ENCODE data around the gene MSANTD2. TPM values are rescaled to one million over a fixed set of nuclear protein-coding genes. Genes with fewer than 3 reads are reported as not detected.

Gene MSANTD2
- polyA plus RNA-seq, 1 of the 3 experiments (the other 2 are of a cell fraction) = 6.4 TPM

DNA sequence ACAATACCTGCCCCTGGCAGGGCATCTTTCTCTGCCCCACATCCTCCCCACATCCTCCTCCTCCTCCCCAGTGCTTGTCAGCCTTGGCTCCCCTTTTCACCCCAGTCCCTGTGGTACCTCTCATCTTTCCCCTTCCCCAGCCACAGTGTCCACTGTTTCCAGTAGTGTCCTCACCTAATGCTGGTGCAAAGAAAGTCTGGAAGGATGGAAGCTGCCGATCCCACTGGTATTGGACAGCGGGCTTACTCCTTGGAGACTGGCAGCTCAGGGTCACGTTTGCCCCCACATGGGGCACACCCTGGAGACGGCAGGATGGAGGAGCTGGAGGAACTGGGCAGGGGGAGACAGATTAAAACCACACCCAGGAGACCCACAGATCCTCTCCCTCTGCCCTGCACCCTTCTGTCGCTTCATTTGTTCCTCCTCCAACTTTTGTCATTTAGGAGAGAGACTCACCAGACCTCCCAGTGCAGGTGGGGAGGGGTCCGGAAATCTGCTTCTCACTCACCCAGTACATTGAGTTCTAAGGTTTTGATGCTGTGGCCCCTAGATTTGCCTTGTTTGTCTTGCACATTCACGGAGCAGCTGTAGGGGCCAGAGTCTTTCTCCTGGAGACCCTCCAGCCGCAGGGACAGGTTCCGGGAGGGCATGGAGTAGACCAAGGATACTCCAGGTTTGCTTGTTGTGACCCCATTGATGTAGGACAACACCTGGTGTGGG lies 44.0 kb downstream of the MSANTD2 start:
- H2AFZ ChIP-seq (ENCODE audit: low read depth) = no peak overlapping the region
- DNase-seq = peak; percentile 7

DNA sequence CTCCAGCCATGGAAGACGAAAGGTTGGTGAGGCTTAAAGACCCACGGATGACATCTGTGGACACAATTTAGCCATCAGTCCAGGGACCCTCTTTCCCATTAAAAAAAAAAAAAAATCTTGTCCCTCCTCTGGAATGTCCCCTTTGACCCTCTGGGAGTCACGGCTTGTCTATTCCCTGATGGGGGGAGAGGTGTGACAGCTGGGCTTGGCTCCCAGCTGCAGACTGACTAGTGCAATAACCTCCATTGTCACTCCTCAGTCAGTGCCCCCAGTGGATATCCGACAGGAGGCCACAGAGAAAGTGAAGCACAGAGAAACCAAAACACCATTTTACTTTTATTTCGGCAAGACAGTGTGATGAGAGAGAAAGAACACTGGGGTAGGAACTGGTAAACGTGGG lies 45.5 kb downstream of the MSANTD2 start:
- no peak overlapping the region for H3K4me3 ChIP-seq (ENCODE audit: low read depth in 2 of 2, low read length in 1 of 2)
- H3K79me2 ChIP-seq (ENCODE audit: insufficient read depth) = no peaks in the 10 kb centered on the region
- peaks cover 6% of the 10 kb centered on the region for H3F3A ChIP-seq (replicated peaks; ENCODE audit: insufficient read depth)
- no peaks in the 10 kb centered on the region for H3K9me3 ChIP-seq
- H3K4me1 ChIP-seq (ENCODE audit: control insufficient read depth in 1 of 2, insufficient read depth in 2 of 2, low read depth in 1 of 2, low read length in 1 of 2) = no peaks in the 10 kb centered on the region; a peak in 1 of 4 replicates
- H3K9ac ChIP-seq = no peak overlapping the region
- no peaks in the 10 kb centered on the region for H3K9me2 ChIP-seq
- DNase-seq = peak; percentile 5
- 90% methylated on average over 6 of the region's 6 CpGs for WGBS (ENCODE audit: low lambda C conversion rate)
- TF ChIP-seq RXRA (IDR thresholded peaks at IDR 0.05; ENCODE audit: borderline replicate concordance, low read depth) = no peak
- TF ChIP-seq EZH2phosphoT487 (IDR thresholded peaks at IDR 0.05; ENCODE audit: borderline replicate concordance, low read depth) = no peak
- no peak for TF ChIP-seq FOXM1 (IDR thresholded peaks at IDR 0.05; ENCODE audit: low read depth)
- no peak for TF ChIP-seq POLR2AphosphoS5 (IDR thresholded peaks at IDR 0.05; ENCODE audit: low read depth, low read length)
- TF ChIP-seq, protein P1, sequence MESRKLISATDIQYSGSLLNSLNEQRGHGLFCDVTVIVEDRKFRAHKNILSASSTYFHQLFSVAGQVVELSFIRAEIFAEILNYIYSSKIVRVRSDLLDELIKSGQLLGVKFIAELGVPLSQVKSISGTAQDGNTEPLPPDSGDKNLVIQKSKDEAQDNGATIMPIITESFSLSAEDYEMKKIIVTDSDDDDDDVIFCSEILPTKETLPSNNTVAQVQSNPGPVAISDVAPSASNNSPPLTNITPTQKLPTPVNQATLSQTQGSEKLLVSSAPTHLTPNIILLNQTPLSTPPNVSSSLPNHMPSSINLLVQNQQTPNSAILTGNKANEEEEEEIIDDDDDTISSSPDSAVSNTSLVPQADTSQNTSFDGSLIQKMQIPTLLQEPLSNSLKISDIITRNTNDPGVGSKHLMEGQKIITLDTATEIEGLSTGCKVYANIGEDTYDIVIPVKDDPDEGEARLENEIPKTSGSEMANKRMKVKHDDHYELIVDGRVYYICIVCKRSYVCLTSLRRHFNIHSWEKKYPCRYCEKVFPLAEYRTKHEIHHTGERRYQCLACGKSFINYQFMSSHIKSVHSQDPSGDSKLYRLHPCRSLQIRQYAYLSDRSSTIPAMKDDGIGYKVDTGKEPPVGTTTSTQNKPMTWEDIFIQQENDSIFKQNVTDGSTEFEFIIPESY (IDR thresholded peaks at IDR 0.05; ENCODE audit: borderline replicate concordance, low read depth) = no peak
- TF ChIP-seq, protein P2, sequence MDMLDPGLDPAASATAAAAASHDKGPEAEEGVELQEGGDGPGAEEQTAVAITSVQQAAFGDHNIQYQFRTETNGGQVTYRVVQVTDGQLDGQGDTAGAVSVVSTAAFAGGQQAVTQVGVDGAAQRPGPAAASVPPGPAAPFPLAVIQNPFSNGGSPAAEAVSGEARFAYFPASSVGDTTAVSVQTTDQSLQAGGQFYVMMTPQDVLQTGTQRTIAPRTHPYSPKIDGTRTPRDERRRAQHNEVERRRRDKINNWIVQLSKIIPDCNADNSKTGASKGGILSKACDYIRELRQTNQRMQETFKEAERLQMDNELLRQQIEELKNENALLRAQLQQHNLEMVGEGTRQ (IDR thresholded peaks at IDR 0.05; ENCODE audit: borderline replicate concordance, low read depth, low read length) = no peak
- TF ChIP-seq SMC3 (IDR thresholded peaks at IDR 0.05; ENCODE audit: low read depth, low read length) = no peak
- TF ChIP-seq, protein P3, sequence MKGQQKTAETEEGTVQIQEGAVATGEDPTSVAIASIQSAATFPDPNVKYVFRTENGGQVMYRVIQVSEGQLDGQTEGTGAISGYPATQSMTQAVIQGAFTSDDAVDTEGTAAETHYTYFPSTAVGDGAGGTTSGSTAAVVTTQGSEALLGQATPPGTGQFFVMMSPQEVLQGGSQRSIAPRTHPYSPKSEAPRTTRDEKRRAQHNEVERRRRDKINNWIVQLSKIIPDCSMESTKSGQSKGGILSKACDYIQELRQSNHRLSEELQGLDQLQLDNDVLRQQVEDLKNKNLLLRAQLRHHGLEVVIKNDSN (IDR thresholded peaks at IDR 0.05; ENCODE audit: borderline replicate concordance, low read depth) = no peak
- TF ChIP-seq EP300 (IDR thresholded peaks at IDR 0.05; ENCODE audit: borderline replicate concordance in 1 of 2, low read depth in 1 of 2, low read length in 1 of 2) = no peak
- POLR2A ChIA-PET = interaction anchor here (0.6 kb wide), 1 partner anchor 9 kb away, joined by 3 read pairs; no protein-coding TSS in a partner anchor
- H4K20me1 ChIP-seq (ENCODE audit: insufficient read depth) = no peaks in the 10 kb centered on the region
- CTCF ChIA-PET = interaction anchor here (1.6 to 5.3 kb wide), 2 partner anchors 9 to 85 kb away, joined by 6 to 31 read pairs; partner anchors contain the start of gene ESAM
- H3K27me3 ChIP-seq (ENCODE audit: insufficient read depth) = no peaks in the 10 kb centered on the region
- H3K4me2 ChIP-seq = no peak overlapping the region
- H3K36me3 ChIP-seq (replicated peaks in 1 of 2; ENCODE audit: control insufficient read depth in 1 of 2, insufficient read depth in 2 of 2, low read length in 1 of 2) = no peaks in the 10 kb centered on the region
- no peak overlapping the region for H2AFZ ChIP-seq (ENCODE audit: low read depth)
- no peak overlapping the region for H3K27ac ChIP-seq (ENCODE audit: low read depth in 2 of 2, low read length in 1 of 2)

More for the DNA sequence above, 44.0 kb downstream of the MSANTD2 start:
- Histone ChIP-seq H3K4me1 (ENCODE audit: control insufficient read depth in 1 of 2, insufficient read depth in 2 of 2, low read depth in 1 of 2, low read length in 1 of 2) (no peaks in the 10 kb centered on the region; a peak in 1 of 4 replicates), H3K27ac (ENCODE audit: low read depth in 2 of 2, low read length in 1 of 2) (no peak overlapping the region), H3K27me3 (ENCODE audit: insufficient read depth) (no peaks in the 10 kb centered on the region), H3F3A (replicated peaks; ENCODE audit: insufficient read depth) (peaks cover 6% of the 10 kb centered on the region), H3K9ac (no peak overlapping the region), H3K4me3 (ENCODE audit: low read depth in 2 of 2, low read length in 1 of 2) (no peak overlapping the region), H4K20me1 (ENCODE audit: insufficient read depth) (no peaks in the 10 kb centered on the region), H3K9me2 (no peaks in the 10 kb centered on the region), H3K9me3 (no peaks in the 10 kb centered on the region), H3K79me2 (ENCODE audit: insufficient read depth) (no peaks in the 10 kb centered on the region), H3K4me2 (no peak overlapping the region), H3K36me3 (replicated peaks in 1 of 2; ENCODE audit: control insufficient read depth in 1 of 2, insufficient read depth in 2 of 2, low read length in 1 of 2) (no peaks in the 10 kb centered on the region)
- ChIA-PET CTCF (interaction anchor here (1.1 to 3.5 kb wide), 4 partner anchors 16 to 111 kb away, joined by 3 to 17 read pairs (median 6); partner anchors contain the start of gene NRGN), POLR2A (no interaction called here)
- no peak for TF ChIP-seq GABPA (IDR thresholded peaks at IDR 0.05; ENCODE audit: low read depth)
- no peak for TF ChIP-seq RCOR1 (IDR thresholded peaks at IDR 0.05; ENCODE audit: low read length)
- TF ChIP-seq EZH2phosphoT487 (IDR thresholded peaks at IDR 0.05; ENCODE audit: borderline replicate concordance, low read depth) = no peak
- TF ChIP-seq, protein P3 (IDR thresholded peaks at IDR 0.05; ENCODE audit: borderline replicate concordance, low read depth) = no peak
- TF ChIP-seq RFX5 (IDR thresholded peaks at IDR 0.05; ENCODE audit: low read length) = no peak
- TF ChIP-seq JUND (IDR thresholded peaks at IDR 0.05) = no peak
- TF ChIP-seq, protein P4, sequence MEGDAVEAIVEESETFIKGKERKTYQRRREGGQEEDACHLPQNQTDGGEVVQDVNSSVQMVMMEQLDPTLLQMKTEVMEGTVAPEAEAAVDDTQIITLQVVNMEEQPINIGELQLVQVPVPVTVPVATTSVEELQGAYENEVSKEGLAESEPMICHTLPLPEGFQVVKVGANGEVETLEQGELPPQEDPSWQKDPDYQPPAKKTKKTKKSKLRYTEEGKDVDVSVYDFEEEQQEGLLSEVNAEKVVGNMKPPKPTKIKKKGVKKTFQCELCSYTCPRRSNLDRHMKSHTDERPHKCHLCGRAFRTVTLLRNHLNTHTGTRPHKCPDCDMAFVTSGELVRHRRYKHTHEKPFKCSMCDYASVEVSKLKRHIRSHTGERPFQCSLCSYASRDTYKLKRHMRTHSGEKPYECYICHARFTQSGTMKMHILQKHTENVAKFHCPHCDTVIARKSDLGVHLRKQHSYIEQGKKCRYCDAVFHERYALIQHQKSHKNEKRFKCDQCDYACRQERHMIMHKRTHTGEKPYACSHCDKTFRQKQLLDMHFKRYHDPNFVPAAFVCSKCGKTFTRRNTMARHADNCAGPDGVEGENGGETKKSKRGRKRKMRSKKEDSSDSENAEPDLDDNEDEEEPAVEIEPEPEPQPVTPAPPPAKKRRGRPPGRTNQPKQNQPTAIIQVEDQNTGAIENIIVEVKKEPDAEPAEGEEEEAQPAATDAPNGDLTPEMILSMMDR (IDR thresholded peaks at IDR 0.05) = no peak
- TF ChIP-seq FOXM1 (IDR thresholded peaks at IDR 0.05; ENCODE audit: low read depth) = no peak
- TF ChIP-seq CHD2 (IDR thresholded peaks at IDR 0.05; ENCODE audit: low read length, partially characterized antibody) = no peak
- TF ChIP-seq GATA2 (CRISPR knock-in tag; IDR thresholded peaks at IDR 0.05) = no peak
- TF ChIP-seq TEAD4 (IDR thresholded peaks at IDR 0.05; ENCODE audit: borderline replicate concordance, insufficient read depth) = no peak
- no peak for TF ChIP-seq MXI1 (IDR thresholded peaks at IDR 0.05; ENCODE audit: low read depth, low read length)
- TF ChIP-seq NRF1 (IDR thresholded peaks at IDR 0.05; ENCODE audit: low read depth, low read length) = no peak
- no peak for TF ChIP-seq TCF12 (IDR thresholded peaks at IDR 0.05)
- no peak for TF ChIP-seq RAD21 (IDR thresholded peaks at IDR 0.05; ENCODE audit: low read length)
- TF ChIP-seq RXRA (IDR thresholded peaks at IDR 0.05; ENCODE audit: borderline replicate concordance, low read depth) = no peak
- WGBS (ENCODE audit: low lambda C conversion rate) = 84% methylated on average over 7 of the region's 9 CpGs

Measured in SK-N-SH (cell line).